ENCODE results near the gene AARS1. TPM values are rescaled to one million over a fixed set of nuclear protein-coding genes. Genes with fewer than 3 reads are reported as not detected.
"Not testable (repeated sequence)": the region's sequence is repeated elsewhere in the genome, so short reads cannot be mapped to it uniquely, and the experiment has no call there.

AARS1 gene
- total and polyA plus RNA-seq, 10 of the 15 experiments (the other 5 are each of a cell fraction or from before 2014, with no cell fraction given): 21.5 to 143 (median 96.9) TPM

GRCh38 chr16:70294385-70295025 is 5.2 kb upstream of the AARS1 start:
- Histone ChIP-seq H2AFZ (ENCODE audit: control insufficient read depth, low read depth, low read length) (no peak overlapping the region), H3K4me3 (no peak overlapping the region), H3K27ac (ENCODE audit: control insufficient read depth, insufficient read depth) (no peak overlapping the region), H3K4me1 (ENCODE audit: control insufficient read depth, insufficient read depth, low read length) (peaks cover 8% of the 10 kb centered on the region), H3K79me2 (ENCODE audit: control insufficient read depth, insufficient read depth, low read length) (peaks cover 9% of the 10 kb centered on the region), H4K20me1 (ENCODE audit: control insufficient read depth, insufficient read depth) (no peaks in the 10 kb centered on the region), H3K27me3 (replicated peaks in 1 of 2; ENCODE audit: control insufficient read depth in 2 of 2, insufficient read depth in 2 of 2, low read length in 1 of 2) (no peaks in the 10 kb centered on the region), H3K9me3 (replicated peaks; ENCODE audit: control insufficient read depth, insufficient read depth, low read length) (no peaks in the 10 kb centered on the region), H3K4me2 (ENCODE audit: control insufficient read depth, insufficient read depth) (no peak overlapping the region), H3K9ac (ENCODE audit: control insufficient read depth, insufficient read depth, low read length) (no peak overlapping the region), H3K36me3 (ENCODE audit: control insufficient read depth in 2 of 2, insufficient read depth in 2 of 2, low read length in 1 of 2) (no peaks in the 10 kb centered on the region)
- BruUV-seq (replicated peaks): no TSS peak
- RAD21 ChIA-PET (ENCODE audit: unreplicated experiment): no interaction called here
- ATAC-seq: no peak
- in situ Hi-C loops (cut with MboI) (no loop called here), intact Hi-C loops (cut with micrococcal nuclease; ENCODE audit: unreplicated experiment) (no loop called here)
- 91% methylated on average over 28 of the region's 28 CpGs for WGBS (ENCODE audit: insufficient coverage, insufficient replicate concordance, low lambda C conversion rate, missing lambda C conversion rate)
- no peak for TF ChIP-seq SUPT20H (IDR thresholded peaks at IDR 0.05; ENCODE audit: borderline replicate concordance, control insufficient read depth, low read depth, low read length)
- no peak for TF ChIP-seq SIN3A (IDR thresholded peaks at IDR 0.05; ENCODE audit: low read depth, low read length)
- TF ChIP-seq FOXK2 (IDR thresholded peaks at IDR 0.05): no peak
- SMC1A ChIA-PET (ENCODE audit: uncharacterized antibody, unreplicated experiment): no interaction called here
- FAIRE-seq: no peak
- CTCF ChIA-PET: no interaction called here
- POLR2A ChIA-PET: no interaction called here
- DNase-seq (ENCODE audit: low read depth, low spot score): no peak

GRCh38 chr16:70292148-70292547 is 2.8 kb upstream of the AARS1 start:
- intact Hi-C loops (cut with micrococcal nuclease; ENCODE audit: unreplicated experiment); RAD21 ChIA-PET (ENCODE audit: unreplicated experiment); H3K27ac ChIP-seq (ENCODE audit: control insufficient read depth, insufficient read depth); H3K4me1 ChIP-seq (ENCODE audit: control insufficient read depth, insufficient read depth, low read length); FAIRE-seq; ATAC-seq; H3K4me3 ChIP-seq; BruUV-seq (replicated peaks); H3K9ac ChIP-seq (ENCODE audit: control insufficient read depth, insufficient read depth, low read length); in situ Hi-C loops (cut with MboI); H3K9me3 ChIP-seq (replicated peaks; ENCODE audit: control insufficient read depth, insufficient read depth, low read length); H3K36me3 ChIP-seq (ENCODE audit: control insufficient read depth in 2 of 2, insufficient read depth in 2 of 2, low read length in 1 of 2); H2AFZ ChIP-seq (ENCODE audit: control insufficient read depth, low read depth, low read length); DNase-seq (ENCODE audit: low read depth, low spot score); H3K27me3 ChIP-seq (replicated peaks in 1 of 2; ENCODE audit: control insufficient read depth in 2 of 2, insufficient read depth in 2 of 2, low read length in 1 of 2); H4K20me1 ChIP-seq (ENCODE audit: control insufficient read depth, insufficient read depth); H3K4me2 ChIP-seq (ENCODE audit: control insufficient read depth, insufficient read depth): not testable (repeated sequence)
- SMC1A ChIA-PET (ENCODE audit: uncharacterized antibody, unreplicated experiment): interaction anchor here (1.1 to 1.8 kb wide), 2 partner anchors 8 to 14 kb away, joined by 3 to 8 read pairs; partner anchors contain the start of gene DDX19B
- WGBS (ENCODE audit: insufficient coverage, insufficient replicate concordance, low lambda C conversion rate, missing lambda C conversion rate): 92% methylated on average over 11 of the region's 11 CpGs
- POLR2A ChIA-PET: interaction anchor here (0.6 kb wide), 1 partner anchor 10 kb away, joined by 3 read pairs; no protein-coding TSS in a partner anchor
- peaks cover 22% of the 10 kb centered on the region for H3K79me2 ChIP-seq (ENCODE audit: control insufficient read depth, insufficient read depth, low read length)
- CTCF ChIA-PET: interaction anchor here (0.6 to 1.1 kb wide), 3 partner anchors 21 to 55 kb away, joined by 3 read pairs; partner anchors contain the start of gene DDX19A
